ENCODE data around the gene KLHDC8A. TPM values are rescaled to one million over a fixed set of nuclear protein-coding genes. Genes with fewer than 3 reads are reported as not detected.
A peak's percentile ranks its signal among the peaks of the same experiment; 100 is the strongest.

Gene KLHDC8A
- total and polyA plus RNA-seq, 9 of the 15 experiments (the other 6 are each of a cell fraction or from before 2014, with no cell fraction given): 0.01 to 0.54 (median 0.04) TPM; not detected in 6

GRCh38 chr1:205294175-205294917 is 62.4 kb downstream of the KLHDC8A start:
- ATAC-seq (peak; percentile 38), DNase-seq (ENCODE audit: extremely low read depth in 1 of 4, low spot score in 3 of 4) (peak; percentile 52 to 57 (median 54)), FAIRE-seq (no peak)
- H3K79me2 ChIP-seq (ENCODE audit: control insufficient read depth, insufficient read depth, low read length): no peaks in the 10 kb centered on the region
- no peak overlapping the region for H2AFZ ChIP-seq (ENCODE audit: low read depth, low read length)
- H4K20me1 ChIP-seq (replicated peaks; ENCODE audit: control insufficient read depth, insufficient read depth, low read length): no peaks in the 10 kb centered on the region
- intact Hi-C loops (cut with micrococcal nuclease): no loop called here
- H3K9me3 ChIP-seq (replicated peaks; ENCODE audit: control insufficient read depth, insufficient read depth, low read depth, low read length): no peaks in the 10 kb centered on the region
- H3K9me1 ChIP-seq (ENCODE audit: control insufficient read depth, insufficient read depth, low read length): no peaks in the 10 kb centered on the region
- peaks cover 8 to 9% of the 10 kb centered on the region in 2 experiments; a peak in 3 of 5 replicates for H3K4me1 ChIP-seq (replicated peaks in 1 of 2; ENCODE audit: control insufficient read depth in 2 of 2, insufficient read depth in 2 of 2, low read length in 2 of 2)
- peaks cover 0 to 5% of the 10 kb centered on the region in 2 experiments; a peak in 1 of 5 replicates for H3K27me3 ChIP-seq (ENCODE audit: control insufficient read depth in 2 of 2, insufficient read depth in 2 of 2, low read length in 2 of 2)
- no peaks in the 10 kb centered on the region for H3K36me3 ChIP-seq (ENCODE audit: control insufficient read depth, insufficient read depth, low read length)
- H3K9ac ChIP-seq (ENCODE audit: insufficient read depth in 1 of 2, low read depth in 2 of 2, low read length in 2 of 2): peak overlapping the region in 1 of 2 experiments; percentile 43; a peak in 1 of 4 replicates
- in situ Hi-C loops (cut with MboI): no loop called here
- POLR2A ChIA-PET: interaction anchor here (0.6 to 1.4 kb wide), 10 partner anchors 9 to 158 kb away, joined by 3 to 8 read pairs (median 3); no protein-coding TSS in a partner anchor
- no peak overlapping the region for H3K27ac ChIP-seq (ENCODE audit: extremely low read depth, low read depth, low read length)
- no peak overlapping the region for H3K4me2 ChIP-seq (ENCODE audit: insufficient read depth, low read length)
- CTCF ChIA-PET (ENCODE audit: low intra/inter-chr PET ratio): no interaction called here
- BruUV-seq (replicated peaks): no TSS peak
- WGBS (ENCODE audit: insufficient coverage, low coverage, missing lambda C conversion rate): 14% methylated on average over 6 of the region's 6 CpGs
- H3K4me3 ChIP-seq: no peak overlapping the region
- TF ChIP-seq ARID1B (IDR thresholded peaks at IDR 0.05) (peak; percentile 78), NFE2 (IDR thresholded peaks at IDR 0.05; ENCODE audit: low read depth) (0 out of 2 replicates have a peak, but pooled peaks have one; percentile 14), FOS (IDR thresholded peaks at IDR 0.05; ENCODE audit: extremely low read depth, insufficient read length) (peak; percentile 55), TCFL5 (CRISPR knock-in tag; conservative IDR thresholded peaks at IDR 0.05) (no peak), ATF7 (IDR thresholded peaks at IDR 0.05) (peak; percentile 64), PRDM10 (IDR thresholded peaks at IDR 0.05; ENCODE audit: partially characterized antibody) (peak; percentile 11), MTA1 (IDR thresholded peaks at IDR 0.05; ENCODE audit: borderline replicate concordance) (peak; percentile 64; the same call in 1 of the 2 replicates), RFX7 (CRISPR knock-in tag; IDR thresholded peaks at IDR 0.05) (no peak), JUN (IDR thresholded peaks at IDR 0.05; ENCODE audit: borderline replicate concordance, low read depth, low read length) (peak; percentile 98), JUN (CRISPR knock-in tag; IDR thresholded peaks at IDR 0.05; ENCODE audit: borderline replicate concordance) (no peak), TRIM24 (IDR thresholded peaks at IDR 0.05) (peak in 1 of 2 experiments; percentile 45; a peak in 1 of 4 replicates), SRF (CRISPR knock-in tag; IDR thresholded peaks at IDR 0.05) (peak; percentile 79 to 95), MCM3 (IDR thresholded peaks at IDR 0.05) (no peak), SMARCE1 (IDR thresholded peaks at IDR 0.05) (peak; percentile 85)
- TF ChIP-seq, protein P1, sequence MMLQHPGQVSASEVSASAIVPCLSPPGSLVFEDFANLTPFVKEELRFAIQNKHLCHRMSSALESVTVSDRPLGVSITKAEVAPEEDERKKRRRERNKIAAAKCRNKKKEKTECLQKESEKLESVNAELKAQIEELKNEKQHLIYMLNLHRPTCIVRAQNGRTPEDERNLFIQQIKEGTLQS (IDR thresholded peaks at IDR 0.05): peak; percentile 99
- TF ChIP-seq, protein P1 (CRISPR knock-in tag; conservative IDR thresholded peaks at IDR 0.05): peak; percentile 48; the same call in 1 of the 2 replicates
